NCI-H2196 treated with DMSO at 0.1 percent for 48 hours (cell line): ENCODE measurements around the gene RBFOX2.
"Not testable (repeated sequence)": the region's sequence is repeated elsewhere in the genome, so short reads cannot be mapped to it uniquely, and the experiment has no call there.

Source experiments
- DNase-seq: peaks from one replicate; lab custom pipeline; 2025; ENCODE audit not compliant: unreplicated experiment; lab: John Stamatoyannopoulos, UW

The RBFOX2 gene

GRCh38 chr22:35791788-35792187 lies 236.8 kb downstream of the RBFOX2 start:
- not testable (repeated sequence) for DNase-seq

GRCh38 chr22:35785181-35785923 lies 243.3 kb downstream of the RBFOX2 start:
- no peak for DNase-seq

- no peak for DNase-seq
These were observed 244.0 kb downstream of the RBFOX2 start for GRCh38 chr22:35784633-35785032.

- no peak for DNase-seq
These were observed 244.5 kb downstream of the RBFOX2 start for GRCh38 chr22:35783943-35784614.

GRCh38 chr22:35782504-35782903 lies 246.1 kb downstream of the RBFOX2 start:
- DNase-seq = no peak

- no peak for DNase-seq
These were observed 246.7 kb downstream of the RBFOX2 start for GRCh38 chr22:35781898-35782297.

- DNase-seq = no peak
These were observed 251.2 kb downstream of the RBFOX2 start for GRCh38 chr22:35777335-35777975.

- no peak for DNase-seq
These were observed 253.3 kb downstream of the RBFOX2 start for GRCh38 chr22:35775339-35775738.

- no peak for DNase-seq
These were observed 258.6 kb downstream of the RBFOX2 start for GRCh38 chr22:35769974-35770373.

- no peak for DNase-seq
These were observed 261.7 kb downstream of the RBFOX2 start for GRCh38 chr22:35766654-35767580.

- no peak for DNase-seq
These were observed 267.6 kb downstream of the RBFOX2 start for GRCh38 chr22:35761037-35761436.

GRCh38 chr22:35758394-35758793 lies 270.2 kb downstream of the RBFOX2 start:
- no peak for DNase-seq

- DNase-seq = no peak
These were observed 271.9 kb downstream of the RBFOX2 start for GRCh38 chr22:35756722-35757121.

GRCh38 chr22:35754761-35755160 lies 273.9 kb downstream of the RBFOX2 start:
- DNase-seq = no peak

- DNase-seq = no peak
These were observed 275.8 kb downstream of the RBFOX2 start for GRCh38 chr22:35752863-35753189.

GRCh38 chr22:35752006-35752862 lies 276.4 kb downstream of the RBFOX2 start:
- DNase-seq = no peak

- no peak for DNase-seq
These were observed 278.8 kb downstream of the RBFOX2 start for GRCh38 chr22:35749808-35750207.

- no peak for DNase-seq
These were observed 281.5 kb downstream of the RBFOX2 start for GRCh38 chr22:35746946-35747703.

- DNase-seq = no peak
These were observed 282.4 kb downstream of the RBFOX2 start for GRCh38 chr22:35746248-35746647.
